ENCODE results near the gene SP1.
"Not testable (repeated sequence)": the region's sequence is repeated elsewhere in the genome, so short reads cannot be mapped to it uniquely, and the experiment has no call there.

Gene SP1

GRCh38 chr12:53388932-53389331, 9.0 kb downstream of the SP1 start:
- TF ChIP-seq CTCF (IDR thresholded peaks at IDR 0.05; ENCODE audit: low read depth, low read length), result no peak
- H3K4me3 ChIP-seq (replicated peaks in 1 of 2; ENCODE audit: low read depth in 2 of 2, low read length in 2 of 2), result no peak overlapping the region
- DNase-seq (ENCODE audit: low read depth in 2 of 2), result no peak

GRCh38 chr12:53389702-53390101, 9.7 kb downstream of the SP1 start:
- DNase-seq (ENCODE audit: low read depth in 2 of 2), result no peak
- H3K4me3 ChIP-seq (replicated peaks in 1 of 2; ENCODE audit: low read depth in 2 of 2, low read length in 2 of 2), result no peak overlapping the region
- TF ChIP-seq CTCF (IDR thresholded peaks at IDR 0.05; ENCODE audit: low read depth, low read length), result no peak

GRCh38 chr12:53391724-53392123, 11.7 kb downstream of the SP1 start:
- DNase-seq (ENCODE audit: low read depth in 2 of 2), result no peak
- no peak overlapping the region for H3K4me3 ChIP-seq (replicated peaks in 1 of 2; ENCODE audit: low read depth in 2 of 2, low read length in 2 of 2)
- no peak for TF ChIP-seq CTCF (IDR thresholded peaks at IDR 0.05; ENCODE audit: low read depth, low read length)

GRCh38 chr12:53399896-53400295, 19.9 kb downstream of the SP1 start:
- no peak for TF ChIP-seq CTCF (IDR thresholded peaks at IDR 0.05; ENCODE audit: low read depth, low read length)
- H3K4me3 ChIP-seq (replicated peaks in 1 of 2; ENCODE audit: low read depth in 2 of 2, low read length in 2 of 2), result no peak overlapping the region
- no peak for DNase-seq (ENCODE audit: low read depth in 2 of 2)

GRCh38 chr12:53402351-53402750, 22.4 kb downstream of the SP1 start:
- DNase-seq (ENCODE audit: low read depth in 2 of 2); H3K4me3 ChIP-seq (replicated peaks in 1 of 2; ENCODE audit: low read depth in 2 of 2, low read length in 2 of 2): not testable (repeated sequence)

- no peak for TF ChIP-seq CTCF (IDR thresholded peaks at IDR 0.05; ENCODE audit: low read depth, low read length)
- H3K4me3 ChIP-seq (replicated peaks in 1 of 2; ENCODE audit: low read depth in 2 of 2, low read length in 2 of 2), result no peak overlapping the region
- no peak for DNase-seq (ENCODE audit: low read depth in 2 of 2)
Measured at GRCh38 chr12:53402871-53403270, 22.9 kb downstream of the SP1 start.

- no peak for TF ChIP-seq CTCF (IDR thresholded peaks at IDR 0.05; ENCODE audit: low read depth, low read length)
- no peak for DNase-seq (ENCODE audit: low read depth in 2 of 2)
- no peak overlapping the region for H3K4me3 ChIP-seq (replicated peaks in 1 of 2; ENCODE audit: low read depth in 2 of 2, low read length in 2 of 2)
Measured at GRCh38 chr12:53410951-53411350, 31.0 kb downstream of the SP1 start.

Measured in cardiac fibroblast (primary cell).